IMR-90 (cell line): ENCODE data around the gene SURF2. TPM values are rescaled to one million over a fixed set of nuclear protein-coding genes. Genes with fewer than 3 reads are reported as not detected.

Experiments
- ATAC-seq: fragments of 200-7000 bp; cut with Tn5 transposase; 2 replicates; pipeline ENCODE4 v1.9.1; 2020; ENCODE audit warnings: low read depth, mild to moderate bottlenecking, moderate library complexity
- BruUV-seq: library from RNA; stranded (reverse); fragments of 400-500 nt; replicated peaks from 2 replicates; lab custom pipeline; 2021; lab: Mats Ljungman, UMichigan
- CTCF ChIA-PET: fragments of 300-600 bp; formaldehyde crosslinking; extraction: SDS; loops from one replicate; lab custom pipeline; 2021; ENCODE audit warnings: antibody characterized with exemption; lab: Yijun Ruan, JAX
- POLR2A ChIA-PET: fragments of 300-600 bp; sonication (Branson Sonifier 250); formaldehyde crosslinking; loops from one replicate; lab custom pipeline; 2022; ENCODE audit warnings: antibody characterized with exemption; ENCODE audit not compliant: unreplicated experiment; lab: Charles Lee
- DNase-seq: peaks from one replicate; pipeline ENCODE4 v3.0.0; 2013
- H2AFZ ChIP-seq: replicated peaks from 2 replicates; pipeline ENCODE3; 2013; ENCODE audit warnings: low read length, mild to moderate bottlenecking; ENCODE audit not compliant: poor library complexity
- H2AK5ac ChIP-seq: 2 replicates; pipeline ENCODE4 v1.6.1; 2013; ENCODE audit warnings: low read depth, low read length, inconsistent platforms
- H2AK9ac ChIP-seq: replicated peaks from 2 replicates; pipeline ENCODE3; 2013; ENCODE audit warnings: mild to moderate bottlenecking, low read depth, low read length, moderate library complexity; ENCODE audit not compliant: poor library complexity
- H2BK120ac ChIP-seq: 2 replicates; pipeline ENCODE4 v1.6.1; 2013; ENCODE audit warnings: low read depth, low read length, inconsistent platforms
- H2BK15ac ChIP-seq: 3 replicates; pipeline ENCODE4 v1.6.1; 2013; ENCODE audit warnings: low read depth, low read length, inconsistent platforms
- H2BK20ac ChIP-seq: 2 replicates; pipeline ENCODE4 v1.6.1; 2013; ENCODE audit warnings: low read depth, mild to moderate bottlenecking, inconsistent platforms, low read length, moderate library complexity
- H2BK5ac ChIP-seq: 2 replicates; pipeline ENCODE4 v1.6.1; 2013; ENCODE audit warnings: mild to moderate bottlenecking, low read depth, low read length, inconsistent platforms; ENCODE audit not compliant: poor library complexity, severe bottlenecking
- H3K14ac ChIP-seq: replicated peaks from 2 replicates; pipeline ENCODE4 v1.6.1; 2013; ENCODE audit warnings: low read depth, low read length, inconsistent platforms
- H3K18ac ChIP-seq: 2 replicates; pipeline ENCODE4 v1.6.1; 2013; ENCODE audit warnings: low read depth, low read length, control low read depth
- H3K23ac ChIP-seq: 2 replicates; pipeline ENCODE4 v1.6.1; 2013; ENCODE audit warnings: low read depth, low read length, inconsistent platforms
- H3K27ac ChIP-seq: 2 replicates; pipeline ENCODE4 v1.5.1; 2013; ENCODE audit warnings: mild to moderate bottlenecking, control low read depth, low read length; ENCODE audit not compliant: insufficient read depth
- H3K27me3 ChIP-seq: 2 replicates; pipeline ENCODE4 v1.6.1; 2013; ENCODE audit warnings: low read length; ENCODE audit not compliant: control insufficient read depth, insufficient read depth
- H3K36me3 ChIP-seq: 2 replicates; pipeline ENCODE4 v1.6.1; 2013; ENCODE audit warnings: low read length, mixed read lengths; ENCODE audit not compliant: control insufficient read depth, insufficient read depth
- H3K4ac ChIP-seq: 2 replicates; pipeline ENCODE4 v1.6.1; 2013; ENCODE audit warnings: low read depth, low read length, inconsistent platforms
- H3K4me1 ChIP-seq: 2 replicates; pipeline ENCODE4 v1.6.1; 2013; ENCODE audit warnings: low read length, mixed read lengths; ENCODE audit not compliant: control insufficient read depth, insufficient read depth
- H3K4me2 ChIP-seq: 2 replicates; pipeline ENCODE4 v1.6.1; 2013; ENCODE audit warnings: low read depth, mild to moderate bottlenecking, control low read depth, low read length, moderate library complexity
- H3K4me3 ChIP-seq: 2 replicates; pipeline ENCODE4 v1.5.1; 2013; ENCODE audit warnings: low read depth, mild to moderate bottlenecking, control low read depth, low read length, moderate library complexity; ENCODE audit not compliant: insufficient read depth
- H3K56ac ChIP-seq: 2 replicates; pipeline ENCODE4 v1.6.1; 2013; ENCODE audit warnings: low read length, inconsistent platforms; ENCODE audit not compliant: insufficient read depth; ENCODE audit errors: extremely low read depth
- H3K79me1 ChIP-seq, 2 experiments: 2 replicates each; pipeline ENCODE4 v1.6.1; 2013; ENCODE audit warnings: low read length in 2 of 2, inconsistent platforms in 1 of 2, low read depth in 1 of 2
- H3K9ac ChIP-seq: 2 replicates; pipeline ENCODE4 v1.6.1; 2013; ENCODE audit warnings: low read depth, low read length, control low read depth
- H3K9me1 ChIP-seq: 2 replicates; pipeline ENCODE4 v1.6.1; 2013; ENCODE audit warnings: low read length, inconsistent platforms; ENCODE audit not compliant: insufficient read depth
- H3K9me3 ChIP-seq: 2 replicates; pipeline ENCODE4 v1.6.1; 2013; ENCODE audit warnings: low read length; ENCODE audit not compliant: control insufficient read depth, insufficient read depth
- H4K20me1 ChIP-seq: 2 replicates; pipeline ENCODE4 v1.6.1; 2013; ENCODE audit warnings: low read length, inconsistent platforms; ENCODE audit not compliant: insufficient read depth
- H4K5ac ChIP-seq: 2 replicates; pipeline ENCODE4 v1.6.1; 2013; ENCODE audit warnings: mild to moderate bottlenecking, low read depth, low read length, control low read depth
- H4K8ac ChIP-seq, 2 experiments: 2 replicates each; pipeline ENCODE4 v1.6.1; 2013; ENCODE audit warnings: low read depth in 2 of 2, low read length in 2 of 2, control low read depth in 1 of 2, inconsistent platforms in 1 of 2
- H4K91ac ChIP-seq: 2 replicates; pipeline ENCODE4 v1.6.1; 2013; ENCODE audit warnings: low read depth, low read length, inconsistent platforms; ENCODE audit not compliant: insufficient read depth
- BHLHE40 ChIP-seq: fragments of 150-350 bp; IDR thresholded peaks from 2 replicates; pipeline ENCODE4 v1.6.1; 2016; ENCODE audit warnings: mild to moderate bottlenecking, low read depth, low read length
- CEBPB ChIP-seq: IDR thresholded peaks from 2 replicates; pipeline ENCODE4 v1.6.1; 2012; ENCODE audit warnings: low read depth, low read length, improper control_type of control experiment
- CHD1 ChIP-seq: IDR thresholded peaks from 2 replicates; pipeline ENCODE4 v1.6.1; 2012; ENCODE audit warnings: low read depth, low read length, improper control_type of control experiment
- ELK1 ChIP-seq: fragments of 150-350 bp; IDR thresholded peaks from 2 replicates; pipeline ENCODE4 v1.6.1; 2016; ENCODE audit warnings: low read depth, mild to moderate bottlenecking, low read length, moderate library complexity, borderline replicate concordance
- FOS ChIP-seq: fragments of 150-350 bp; IDR thresholded peaks from 2 replicates; pipeline ENCODE4 v1.6.1; 2016; ENCODE audit warnings: low read depth, low read length
- MAFK ChIP-seq: IDR thresholded peaks from 2 replicates; pipeline ENCODE4 v1.6.1; 2012; ENCODE audit warnings: low read depth, low read length, improper control_type of control experiment
- MXI1 ChIP-seq: IDR thresholded peaks from 2 replicates; pipeline ENCODE4 v1.6.1; 2012; ENCODE audit warnings: low read depth, mild to moderate bottlenecking, low read length, moderate library complexity, borderline replicate concordance
- NFE2L2 ChIP-seq: fragments of 150-350 bp; IDR thresholded peaks from 2 replicates; pipeline ENCODE4 v1.6.1; 2016; ENCODE audit warnings: low read depth, mild to moderate bottlenecking, low read length
- POLR2A ChIP-seq: IDR thresholded peaks from 2 replicates; pipeline ENCODE4 v1.6.1; 2012; ENCODE audit warnings: mild to moderate bottlenecking, low read depth, low read length
- RCOR1 ChIP-seq: IDR thresholded peaks from 2 replicates; pipeline ENCODE4 v1.6.1; 2012; ENCODE audit warnings: mild to moderate bottlenecking, low read length, improper control_type of control experiment; ENCODE audit not compliant: insufficient replicate concordance
- RFX5 ChIP-seq: IDR thresholded peaks from 2 replicates; pipeline ENCODE4 v1.8.0; 2012; ENCODE audit warnings: low read depth, mild to moderate bottlenecking, low read length, moderate library complexity
- USF2 ChIP-seq: fragments of 150-350 bp; IDR thresholded peaks from 2 replicates; pipeline ENCODE4 v1.6.1; 2017; ENCODE audit warnings: mild to moderate bottlenecking, antibody characterized with exemption, low read length, low read depth
- WGBS, 2 experiments: methylation state at CpG; one replicate each; pipeline versions ENCODE4 v1.1.5 to v1.1.7; 2013; ENCODE audit warnings: missing lambda C conversion rate in 2 of 2; ENCODE audit not compliant: insufficient read length in 1 of 2; ENCODE audit errors: extremely low coverage in 2 of 2; 5-methylcytosine and 5-hydroxymethylcytosine counted together
- dilution Hi-C: fragments of 300-500 bp; cut with HindIII; formaldehyde crosslinking; loops from one replicate; pipeline ENCODE4 v1.14.3; 2018; ENCODE audit warnings: low sequenced_read_pairs; ENCODE audit not compliant: unreplicated experiment
- in situ Hi-C: fragments of 300-500 bp; cut with MboI; formaldehyde crosslinking; loops from 3 replicates; pipeline ENCODE4 v1.14.3; 2019; ENCODE audit warnings: low sequenced_read_pairs, inconsistent platforms, mixed read lengths
- intact Hi-C: fragments of 100-400 bp; cut with micrococcal nuclease; formaldehyde crosslinking; loops from 2 replicates; pipeline ENCODE4 v1.10.0; 2022
- polyA plus RNA-seq, 3 experiments: library from polyadenylated mRNA; depleted of rRNA; stranded (reverse); fragments of >200 nt; gene quantifications; 2 replicates each; pipeline ENCODE4 v1.2.3, GENCODE V29; 2012; ENCODE audit warnings: low replicate concordance in 1 of 3
- total RNA-seq: library from RNA; depleted of rRNA; stranded (reverse); fragments of >200 nt; gene quantifications from 2 replicates; pipeline ENCODE4 v1.2.3, GENCODE V29; 2012

SURF2 gene
- total and polyA plus RNA-seq, 2 of the 4 experiments (the other 2 are of a cell fraction) = 9.9 to 16.3 TPM

GRCh38 chr9:133346021-133346785, 10.1 kb upstream of the SURF2 start:
- H3K27me3 ChIP-seq = no peaks in the 10 kb centered on the region
- H4K5ac ChIP-seq = no peak overlapping the region
- peaks cover 65% of the 10 kb centered on the region for H3K36me3 ChIP-seq
- DNase-seq = no peak
- H2AK5ac ChIP-seq = peak overlapping the region; percentile 44; the same call in 1 of the 2 replicates
- H3K4me1 ChIP-seq = peaks cover 16% of the 10 kb centered on the region
- H3K4me3 ChIP-seq = peak overlapping the region; percentile 74; the same call in 1 of the 2 replicates
- TF ChIP-seq RFX5 (no peak), POLR2A (no peak), ELK1 (no peak), MAFK (no peak), RCOR1 (no peak), USF2 (no peak), NFE2L2 (no peak), CEBPB (no peak), BHLHE40 (no peak), MXI1 (no peak), FOS (no peak), CHD1 (no peak)
- H3K56ac ChIP-seq = no peak overlapping the region
- H3K4ac ChIP-seq = peak overlapping the region; percentile 11; the same call in 1 of the 2 replicates
- peak overlapping the region; percentile 77 for H2AFZ ChIP-seq
- H3K9me3 ChIP-seq = no peaks in the 10 kb centered on the region
- H3K9ac ChIP-seq = peak overlapping the region; percentile 75
- ChIA-PET CTCF (no interaction called here), POLR2A (interaction anchor here (0.9 kb wide), 1 partner anchor 10 kb away, joined by 3 read pairs; the partner anchor contains the start of gene SURF6)
- no peak overlapping the region for H2BK5ac ChIP-seq
- intact Hi-C loops (no loop called here), dilution Hi-C loops (no loop called here), in situ Hi-C loops (no loop called here)
- no peak overlapping the region for H3K14ac ChIP-seq
- peaks cover 6% of the 10 kb centered on the region; the same call in 1 of the 2 replicates for H3K9me1 ChIP-seq
- peak overlapping the region; percentile 89 for H3K4me2 ChIP-seq
- peak overlapping the region; percentile 38; the same call in 1 of the 2 replicates for H3K23ac ChIP-seq
- BruUV-seq = no TSS peak
- no peak overlapping the region for H2BK15ac ChIP-seq
- H4K20me1 ChIP-seq = peaks cover 38% of the 10 kb centered on the region
- H4K8ac ChIP-seq = no peak overlapping the region
- peak overlapping the region; percentile 16; the same call in 1 of the 2 replicates for H3K27ac ChIP-seq
- ATAC-seq = no peak
- H3K18ac ChIP-seq = no peak overlapping the region
- H2BK20ac ChIP-seq = no peak overlapping the region
- peak overlapping the region; percentile 52 for H2AK9ac ChIP-seq
- 57% methylated on average over 12 of the region's 15 CpGs; no CpG with 5 or more reads in 1 of the 2 experiments for WGBS, 2 experiments
- peaks cover 31 to 69% of the 10 kb centered on the region in 2 experiments for H3K79me1 ChIP-seq
- no peak overlapping the region for H4K91ac ChIP-seq
- H2BK120ac ChIP-seq = no peak overlapping the region
